HepG2 (cell line): ENCODE measurements around the gene POMT1. TPM values are rescaled to one million over a fixed set of nuclear protein-coding genes. Genes with fewer than 3 reads are reported as not detected.

ENCODE experiments used
- FOXP1 ChIP-seq, 2 experiments: fragments of 450-650 bp in 1 of 2; IDR thresholded peaks; 2 replicates each; pipeline ENCODE4 v1.6.1; 2017 to 2018; ENCODE audit warnings: antibody characterized with exemption in 1 of 2
- IKZF5 ChIP-seq: IDR thresholded peaks from 2 replicates; pipeline ENCODE4 v1.6.1; 2018; ENCODE audit warnings: missing genetic modification reagents, mild to moderate bottlenecking, missing compliant biosample characterization
- POLR2AphosphoS2 ChIP-seq: IDR thresholded peaks from 2 replicates; pipeline ENCODE4 v1.6.1; 2011; ENCODE audit warnings: low read depth, low read length, improper control_type of control experiment
- SRF ChIP-seq: IDR thresholded peaks from 2 replicates; pipeline ENCODE4 v1.6.1; 2011; ENCODE audit warnings: mild to moderate bottlenecking, low read depth, low read length, moderate library complexity
- ZBTB44 ChIP-seq: sonication (generic); formaldehyde crosslinking; IDR thresholded peaks from 2 replicates; pipeline ENCODE4 v1.4.0; 2020; ENCODE audit warnings: missing genetic modification reagents
- ZFP82 ChIP-seq: sonication (generic); formaldehyde crosslinking; IDR thresholded peaks from 2 replicates; pipeline ENCODE4 v1.5.1; 2020; ENCODE audit warnings: mild to moderate bottlenecking, missing genetic modification reagents, borderline replicate concordance
- ZNF235 ChIP-seq: sonication (generic); formaldehyde crosslinking; IDR thresholded peaks from 2 replicates; pipeline ENCODE4 v1.8.1; 2023; ENCODE audit warnings: mild to moderate bottlenecking, missing genetic modification reagents, borderline replicate concordance
- ZNF335 ChIP-seq: sonication (generic); formaldehyde crosslinking; IDR thresholded peaks from 2 replicates; pipeline ENCODE4 v1.4.0; 2020; ENCODE audit warnings: missing genetic modification reagents
- ZNF446 ChIP-seq: sonication (generic); formaldehyde crosslinking; IDR thresholded peaks from 2 replicates; pipeline ENCODE4 v1.5.0; 2020; ENCODE audit warnings: mild to moderate bottlenecking, missing genetic modification reagents
- ZNF746 ChIP-seq: sonication (generic); formaldehyde crosslinking; IDR thresholded peaks from 2 replicates; pipeline ENCODE4 v1.8.0; 2022; ENCODE audit warnings: mild to moderate bottlenecking, missing genetic modification reagents
- ZNF850 ChIP-seq: sonication (generic); formaldehyde crosslinking; conservative IDR thresholded peaks from 2 replicates; pipeline ENCODE4 v1.9.0; 2021; ENCODE audit warnings: mild to moderate bottlenecking, missing genetic modification reagents
- polyA plus RNA-seq, 8 experiments: library from polyadenylated mRNA; depleted of rRNA in 3 of 8; stranded (reverse) in 7 of 8; unstranded in 1 of 8; fragments of >200 nt; fragmentation: Illumina TruSeq in 4 of 8; extraction: Trizol in 4 of 8; gene quantifications; 2 replicates each; pipeline versions ENCODE4 v1.2.1 to v1.2.3, GENCODE V29; 2011 to 2016; ENCODE audit warnings: low read depth in 4 of 8, missing spikeins in 1 of 8, mixed read lengths in 1 of 8; ENCODE audit not compliant: insufficient read depth in 1 of 8
- total RNA-seq, 5 experiments: library from RNA; depleted of rRNA; stranded (reverse); fragments of >200 nt; fragmentation: Illumina TruSeq; extraction: Trizol; gene quantifications; 2 replicates each; pipeline ENCODE4 v1.2.3, GENCODE V29; 2016; ENCODE audit warnings: low read depth in 1 of 5
- TF ChIP-seq, protein P1 (sequence below): sonication (generic); formaldehyde crosslinking; IDR thresholded peaks from 2 replicates; pipeline ENCODE4 v1.4.0; 2020; ENCODE audit warnings: missing genetic modification reagents
- TF ChIP-seq, protein P2 (sequence below): sonication (generic); formaldehyde crosslinking; IDR thresholded peaks from 2 replicates; pipeline ENCODE4 v1.4.0; 2020; ENCODE audit warnings: missing genetic modification reagents, mild to moderate bottlenecking, borderline replicate concordance
- TF ChIP-seq, protein P3 (sequence below), 2 experiments: sonication (generic) in 1 of 2; formaldehyde crosslinking in 1 of 2; IDR thresholded peaks; 2 replicates each; pipeline versions ENCODE4 v1.4.0 to v1.6.1; 2016 to 2020; ENCODE audit warnings: borderline replicate concordance in 1 of 2, low read depth in 1 of 2, mild to moderate bottlenecking in 1 of 2, missing genetic modification reagents in 1 of 2

POMT1 gene
- total and polyA plus RNA-seq, 2 of the 13 experiments (the other 11 are each of a cell fraction or from before 2014, with no cell fraction given) = 21.6 to 22.7 TPM

GRCh38 chr9:131545003-131545785 is 42.5 kb downstream of the POMT1 start, which contains the start of gene PRRT1B (continued):
- TF ChIP-seq, protein P1, sequence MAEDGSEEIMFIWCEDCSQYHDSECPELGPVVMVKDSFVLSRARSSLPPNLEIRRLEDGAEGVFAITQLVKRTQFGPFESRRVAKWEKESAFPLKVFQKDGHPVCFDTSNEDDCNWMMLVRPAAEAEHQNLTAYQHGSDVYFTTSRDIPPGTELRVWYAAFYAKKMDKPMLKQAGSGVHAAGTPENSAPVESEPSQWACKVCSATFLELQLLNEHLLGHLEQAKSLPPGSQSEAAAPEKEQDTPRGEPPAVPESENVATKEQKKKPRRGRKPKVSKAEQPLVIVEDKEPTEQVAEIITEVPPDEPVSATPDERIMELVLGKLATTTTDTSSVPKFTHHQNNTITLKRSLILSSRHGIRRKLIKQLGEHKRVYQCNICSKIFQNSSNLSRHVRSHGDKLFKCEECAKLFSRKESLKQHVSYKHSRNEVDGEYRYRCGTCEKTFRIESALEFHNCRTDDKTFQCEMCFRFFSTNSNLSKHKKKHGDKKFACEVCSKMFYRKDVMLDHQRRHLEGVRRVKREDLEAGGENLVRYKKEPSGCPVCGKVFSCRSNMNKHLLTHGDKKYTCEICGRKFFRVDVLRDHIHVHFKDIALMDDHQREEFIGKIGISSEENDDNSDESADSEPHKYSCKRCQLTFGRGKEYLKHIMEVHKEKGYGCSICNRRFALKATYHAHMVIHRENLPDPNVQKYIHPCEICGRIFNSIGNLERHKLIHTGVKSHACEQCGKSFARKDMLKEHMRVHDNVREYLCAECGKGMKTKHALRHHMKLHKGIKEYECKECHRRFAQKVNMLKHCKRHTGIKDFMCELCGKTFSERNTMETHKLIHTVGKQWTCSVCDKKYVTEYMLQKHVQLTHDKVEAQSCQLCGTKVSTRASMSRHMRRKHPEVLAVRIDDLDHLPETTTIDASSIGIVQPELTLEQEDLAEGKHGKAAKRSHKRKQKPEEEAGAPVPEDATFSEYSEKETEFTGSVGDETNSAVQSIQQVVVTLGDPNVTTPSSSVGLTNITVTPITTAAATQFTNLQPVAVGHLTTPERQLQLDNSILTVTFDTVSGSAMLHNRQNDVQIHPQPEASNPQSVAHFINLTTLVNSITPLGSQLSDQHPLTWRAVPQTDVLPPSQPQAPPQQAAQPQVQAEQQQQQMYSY (CRISPR knock-in tag) = no peak
- TF ChIP-seq ZNF235 (CRISPR knock-in tag) = no peak
- TF ChIP-seq ZNF850 = no peak
- TF ChIP-seq FOXP1 (IDR thresholded peaks at IDR 0.05) = no peak
- peak; percentile 82 for TF ChIP-seq FOXP1 (CRISPR knock-in tag; IDR thresholded peaks at IDR 0.05)
- no peak for TF ChIP-seq ZFP82 (CRISPR knock-in tag)
- TF ChIP-seq, protein P2, sequence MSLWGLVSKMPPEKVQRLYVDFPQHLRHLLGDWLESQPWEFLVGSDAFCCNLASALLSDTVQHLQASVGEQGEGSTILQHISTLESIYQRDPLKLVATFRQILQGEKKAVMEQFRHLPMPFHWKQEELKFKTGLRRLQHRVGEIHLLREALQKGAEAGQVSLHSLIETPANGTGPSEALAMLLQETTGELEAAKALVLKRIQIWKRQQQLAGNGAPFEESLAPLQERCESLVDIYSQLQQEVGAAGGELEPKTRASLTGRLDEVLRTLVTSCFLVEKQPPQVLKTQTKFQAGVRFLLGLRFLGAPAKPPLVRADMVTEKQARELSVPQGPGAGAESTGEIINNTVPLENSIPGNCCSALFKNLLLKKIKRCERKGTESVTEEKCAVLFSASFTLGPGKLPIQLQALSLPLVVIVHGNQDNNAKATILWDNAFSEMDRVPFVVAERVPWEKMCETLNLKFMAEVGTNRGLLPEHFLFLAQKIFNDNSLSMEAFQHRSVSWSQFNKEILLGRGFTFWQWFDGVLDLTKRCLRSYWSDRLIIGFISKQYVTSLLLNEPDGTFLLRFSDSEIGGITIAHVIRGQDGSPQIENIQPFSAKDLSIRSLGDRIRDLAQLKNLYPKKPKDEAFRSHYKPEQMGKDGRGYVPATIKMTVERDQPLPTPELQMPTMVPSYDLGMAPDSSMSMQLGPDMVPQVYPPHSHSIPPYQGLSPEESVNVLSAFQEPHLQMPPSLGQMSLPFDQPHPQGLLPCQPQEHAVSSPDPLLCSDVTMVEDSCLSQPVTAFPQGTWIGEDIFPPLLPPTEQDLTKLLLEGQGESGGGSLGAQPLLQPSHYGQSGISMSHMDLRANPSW (CRISPR knock-in tag) = no peak
- TF ChIP-seq IKZF5 (CRISPR knock-in tag) = peak; percentile 87
- TF ChIP-seq ZNF335 = no peak
- no peak for TF ChIP-seq SRF
- TF ChIP-seq, protein P3, sequence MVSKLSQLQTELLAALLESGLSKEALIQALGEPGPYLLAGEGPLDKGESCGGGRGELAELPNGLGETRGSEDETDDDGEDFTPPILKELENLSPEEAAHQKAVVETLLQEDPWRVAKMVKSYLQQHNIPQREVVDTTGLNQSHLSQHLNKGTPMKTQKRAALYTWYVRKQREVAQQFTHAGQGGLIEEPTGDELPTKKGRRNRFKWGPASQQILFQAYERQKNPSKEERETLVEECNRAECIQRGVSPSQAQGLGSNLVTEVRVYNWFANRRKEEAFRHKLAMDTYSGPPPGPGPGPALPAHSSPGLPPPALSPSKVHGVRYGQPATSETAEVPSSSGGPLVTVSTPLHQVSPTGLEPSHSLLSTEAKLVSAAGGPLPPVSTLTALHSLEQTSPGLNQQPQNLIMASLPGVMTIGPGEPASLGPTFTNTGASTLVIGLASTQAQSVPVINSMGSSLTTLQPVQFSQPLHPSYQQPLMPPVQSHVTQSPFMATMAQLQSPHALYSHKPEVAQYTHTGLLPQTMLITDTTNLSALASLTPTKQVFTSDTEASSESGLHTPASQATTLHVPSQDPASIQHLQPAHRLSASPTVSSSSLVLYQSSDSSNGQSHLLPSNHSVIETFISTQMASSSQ (IDR thresholded peaks at IDR 0.05; ENCODE audit: low read depth) = peak; percentile 97
- TF ChIP-seq, protein P3 (CRISPR knock-in tag; IDR thresholded peaks at IDR 0.05; ENCODE audit: borderline replicate concordance) = peak; percentile 100
- TF ChIP-seq ZNF746 (CRISPR knock-in tag) = no peak
- TF ChIP-seq POLR2AphosphoS2 = no peak
- no peak for TF ChIP-seq ZNF446 (CRISPR knock-in tag)
- TF ChIP-seq ZBTB44 (CRISPR knock-in tag) = no peak
